ENCODE results near the gene BRAT1.

DNA sequence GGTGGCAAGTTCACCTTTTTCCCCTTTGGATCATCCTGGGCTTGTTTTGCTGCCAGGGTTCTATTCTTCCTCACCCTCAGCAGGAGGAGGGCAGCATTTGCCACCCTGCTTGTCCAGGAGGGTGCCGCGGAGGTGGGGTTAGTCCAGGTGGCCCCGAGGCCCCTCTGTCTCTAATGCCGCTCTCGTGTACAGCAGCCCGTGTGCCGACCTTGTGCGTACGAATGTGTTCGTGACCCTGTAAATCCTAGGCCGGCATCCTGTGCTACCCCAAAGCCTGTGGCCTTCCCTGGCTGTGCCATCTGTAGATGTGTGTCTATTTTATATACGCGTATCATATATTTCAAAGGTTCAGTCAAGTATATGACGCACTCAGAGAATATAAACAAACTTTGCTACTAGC, 14.1 kb upstream of the BRAT1 start:
- TF ChIP-seq, protein P1, sequence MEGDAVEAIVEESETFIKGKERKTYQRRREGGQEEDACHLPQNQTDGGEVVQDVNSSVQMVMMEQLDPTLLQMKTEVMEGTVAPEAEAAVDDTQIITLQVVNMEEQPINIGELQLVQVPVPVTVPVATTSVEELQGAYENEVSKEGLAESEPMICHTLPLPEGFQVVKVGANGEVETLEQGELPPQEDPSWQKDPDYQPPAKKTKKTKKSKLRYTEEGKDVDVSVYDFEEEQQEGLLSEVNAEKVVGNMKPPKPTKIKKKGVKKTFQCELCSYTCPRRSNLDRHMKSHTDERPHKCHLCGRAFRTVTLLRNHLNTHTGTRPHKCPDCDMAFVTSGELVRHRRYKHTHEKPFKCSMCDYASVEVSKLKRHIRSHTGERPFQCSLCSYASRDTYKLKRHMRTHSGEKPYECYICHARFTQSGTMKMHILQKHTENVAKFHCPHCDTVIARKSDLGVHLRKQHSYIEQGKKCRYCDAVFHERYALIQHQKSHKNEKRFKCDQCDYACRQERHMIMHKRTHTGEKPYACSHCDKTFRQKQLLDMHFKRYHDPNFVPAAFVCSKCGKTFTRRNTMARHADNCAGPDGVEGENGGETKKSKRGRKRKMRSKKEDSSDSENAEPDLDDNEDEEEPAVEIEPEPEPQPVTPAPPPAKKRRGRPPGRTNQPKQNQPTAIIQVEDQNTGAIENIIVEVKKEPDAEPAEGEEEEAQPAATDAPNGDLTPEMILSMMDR (IDR thresholded peaks at IDR 0.05): no peak
- no peak for TF ChIP-seq POLR2A (IDR thresholded peaks at IDR 0.05)
